ENCODE results near the gene RITA1. TPM values are rescaled to one million over a fixed set of nuclear protein-coding genes. Genes with fewer than 3 reads are reported as not detected.

RITA1 gene
- total and polyA plus RNA-seq, 2 experiments from 2014 or later, result 20.0 to 40.4 TPM

DNA sequence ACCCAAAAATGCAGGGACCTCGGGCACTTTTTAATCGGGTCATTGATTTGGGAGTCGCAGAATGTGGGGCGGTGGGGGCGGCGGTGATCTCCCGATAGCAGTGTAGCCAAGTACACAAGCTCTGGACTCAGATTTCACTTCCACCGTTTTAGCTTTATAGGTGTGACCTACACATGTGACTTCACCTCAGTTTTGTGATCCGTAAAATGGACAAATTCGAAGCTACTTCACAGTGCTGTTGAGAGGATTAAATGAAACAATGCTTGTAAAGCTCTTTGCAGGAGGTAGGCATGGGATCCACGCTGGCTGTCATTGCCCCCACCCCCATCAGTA is 478 bp downstream of the RITA1 start:
- peak overlapping the region; percentile 93 for H2AFZ ChIP-seq
- peaks cover 3% of the 10 kb centered on the region; the same call in 1 of the 2 replicates for H3F3A ChIP-seq (replicated peaks; ENCODE audit: low read depth)
- peak overlapping the region; percentile 95 for H3K4me3 Mint-ChIP-seq
- H3K79me2 ChIP-seq (replicated peaks; ENCODE audit: insufficient read depth), result peaks cover 52% of the 10 kb centered on the region
- H3K36me3 ChIP-seq (ENCODE audit: insufficient read depth), result no peaks in the 10 kb centered on the region; the same call in 1 of the 2 replicates
- peaks cover 4% of the 10 kb centered on the region; the same call in 1 of the 2 replicates for H3K4me1 ChIP-seq (ENCODE audit: insufficient read depth)
- H4K20me1 ChIP-seq (replicated peaks; ENCODE audit: insufficient read depth), result peaks cover 37% of the 10 kb centered on the region
- peaks cover 44% of the 10 kb centered on the region for H3K36me3 Mint-ChIP-seq (ENCODE audit: low read depth)
- DNase-seq (ENCODE audit: low spot score), result no peak
- H3K4me3 ChIP-seq, result peak overlapping the region; percentile 97
- H3K4me2 ChIP-seq, result peak overlapping the region; percentile 94
- H3K27ac Mint-ChIP-seq, result no peak overlapping the region; the same call in 1 of the 2 replicates
- peaks cover 12% of the 10 kb centered on the region for H3K4me1 Mint-ChIP-seq
- H3K27ac ChIP-seq (ENCODE audit: low read depth), result 0 out of 2 replicates have a peak overlapping the region, but pooled peaks have one; percentile 87
- no peaks in the 10 kb centered on the region for H3K9me3 Mint-ChIP-seq
- H3K27me3 ChIP-seq (ENCODE audit: insufficient read depth), result no peaks in the 10 kb centered on the region
- no peaks in the 10 kb centered on the region for H3K9me2 ChIP-seq (ENCODE audit: insufficient read depth)
- TF ChIP-seq STAT1 (IDR thresholded peaks at IDR 0.05; ENCODE audit: unreplicated experiment) (no peak), JUNB (IDR thresholded peaks at IDR 0.05; ENCODE audit: unreplicated experiment) (no peak)
- H3K27me3 Mint-ChIP-seq (ENCODE audit: insufficient read depth, low read depth, poor library complexity), result peaks cover 7% of the 10 kb centered on the region
- ATAC-seq, result no peak

GRCh38 chr12:113186666-113187325 is 1.3 kb downstream of the RITA1 start:
- no peak overlapping the region for H3K27ac Mint-ChIP-seq
- H3K4me3 ChIP-seq, result peak overlapping the region; percentile 97

More at GRCh38 chr12:113186666-113187325, 1.3 kb downstream of the RITA1 start:
- no peaks in the 10 kb centered on the region for H3K27me3 ChIP-seq (ENCODE audit: insufficient read depth)
- no peak overlapping the region for H2AFZ ChIP-seq
- H3K4me2 ChIP-seq, result peak overlapping the region; percentile 94
- Mint-ChIP-seq H3K36me3 (ENCODE audit: low read depth) (peaks cover 46% of the 10 kb centered on the region), H3K9me3 (no peaks in the 10 kb centered on the region), H3K4me1 (peaks cover 12% of the 10 kb centered on the region), H3K4me3 (peak overlapping the region; percentile 95), H3K27me3 (ENCODE audit: insufficient read depth, low read depth, poor library complexity) (peaks cover 7% of the 10 kb centered on the region)
- peaks cover 46% of the 10 kb centered on the region for H3K79me2 ChIP-seq (replicated peaks; ENCODE audit: insufficient read depth)
- DNase-seq (ENCODE audit: low spot score) (no peak), ATAC-seq (no peak)
- no peak overlapping the region for H3K27ac ChIP-seq (ENCODE audit: low read depth)
- H3K9me2 ChIP-seq (ENCODE audit: insufficient read depth), result no peaks in the 10 kb centered on the region
- peaks cover 2% of the 10 kb centered on the region; the same call in 1 of the 2 replicates for H3K36me3 ChIP-seq (ENCODE audit: insufficient read depth)
- H3F3A ChIP-seq (replicated peaks; ENCODE audit: low read depth), result peaks cover 3% of the 10 kb centered on the region; the same call in 1 of the 2 replicates
- TF ChIP-seq EZH2phosphoT487 (IDR thresholded peaks at IDR 0.05; ENCODE audit: unreplicated experiment) (no peak), JUNB (IDR thresholded peaks at IDR 0.05; ENCODE audit: unreplicated experiment) (no peak), ZNF114 (CRISPR knock-in tag; IDR thresholded peaks at IDR 0.05) (no peak), POLR2AphosphoS5 (IDR thresholded peaks at IDR 0.05; ENCODE audit: low read depth) (no peak), REST (IDR thresholded peaks at IDR 0.05; ENCODE audit: unreplicated experiment) (no peak), EZH2 (IDR thresholded peaks at IDR 0.05; ENCODE audit: low read depth, unreplicated experiment) (no peak), NANOG (IDR thresholded peaks at IDR 0.05; ENCODE audit: borderline replicate concordance) (no peak)
- peaks cover 36% of the 10 kb centered on the region for H4K20me1 ChIP-seq (replicated peaks; ENCODE audit: insufficient read depth)
- H3K4me1 ChIP-seq (ENCODE audit: insufficient read depth), result peaks cover 4% of the 10 kb centered on the region; the same call in 1 of the 2 replicates
